ENCODE measurements around the gene ATP4B. TPM values are rescaled to one million over a fixed set of nuclear protein-coding genes. Genes with fewer than 3 reads are reported as not detected.

Gene ATP4B
- total RNA-seq, 1 experiment from 2014 or later, result not detected

GRCh38 chr13:113633485-113633873, 24.5 kb downstream of the ATP4B start:
- H3K9me3 Mint-ChIP-seq (ENCODE audit: unreplicated experiment), result no peaks in the 10 kb centered on the region
- no peak for DNase-seq (ENCODE audit: unreplicated experiment)
- intact Hi-C loops (cut with micrococcal nuclease), result no loop called here
- TF ChIP-seq CTCF (IDR thresholded peaks at IDR 0.05; ENCODE audit: unreplicated experiment), result no peak
- H3K4me1 Mint-ChIP-seq (ENCODE audit: insufficient read depth, unreplicated experiment), result no peaks in the 10 kb centered on the region
- ChIA-PET POLR2A (no interaction called here), CTCF (no interaction called here)
- H3K27ac Mint-ChIP-seq (ENCODE audit: low read depth, unreplicated experiment), result no peak overlapping the region
- BruUV-seq (replicated peaks), result no TSS peak
- no peaks in the 10 kb centered on the region for H3K27me3 Mint-ChIP-seq (ENCODE audit: insufficient read depth, unreplicated experiment)
- H3K36me3 Mint-ChIP-seq (ENCODE audit: insufficient read depth, unreplicated experiment), result peaks cover 72% of the 10 kb centered on the region
- H3K4me3 Mint-ChIP-seq (ENCODE audit: unreplicated experiment), result no peak overlapping the region

- no peak for TF ChIP-seq CTCF (IDR thresholded peaks at IDR 0.05; ENCODE audit: unreplicated experiment)
- Mint-ChIP-seq H3K4me1 (ENCODE audit: insufficient read depth, unreplicated experiment) (no peaks in the 10 kb centered on the region), H3K27ac (ENCODE audit: low read depth, unreplicated experiment) (no peak overlapping the region), H3K27me3 (ENCODE audit: insufficient read depth, unreplicated experiment) (no peaks in the 10 kb centered on the region), H3K4me3 (ENCODE audit: unreplicated experiment) (no peak overlapping the region), H3K9me3 (ENCODE audit: unreplicated experiment) (no peaks in the 10 kb centered on the region), H3K36me3 (ENCODE audit: insufficient read depth, unreplicated experiment) (peaks cover 67% of the 10 kb centered on the region)
- ChIA-PET POLR2A (no interaction called here), CTCF (interaction anchor here (0.6 kb wide), 1 partner anchor 1575 kb away, joined by 3 read pairs; no protein-coding TSS in a partner anchor)
- no peak for DNase-seq (ENCODE audit: unreplicated experiment)
- no TSS peak for BruUV-seq (replicated peaks)
- intact Hi-C loops (cut with micrococcal nuclease), result no loop called here
Observed at GRCh38 chr13:113632706-113633484, 25.1 kb downstream of the ATP4B start.

- no peak for TF ChIP-seq CTCF (IDR thresholded peaks at IDR 0.05; ENCODE audit: unreplicated experiment)
- intact Hi-C loops (cut with micrococcal nuclease), result no loop called here
- Mint-ChIP-seq H3K27me3 (ENCODE audit: insufficient read depth, unreplicated experiment) (no peaks in the 10 kb centered on the region), H3K4me1 (ENCODE audit: insufficient read depth, unreplicated experiment) (no peaks in the 10 kb centered on the region), H3K4me3 (ENCODE audit: unreplicated experiment) (no peak overlapping the region), H3K36me3 (ENCODE audit: insufficient read depth, unreplicated experiment) (peaks cover 66% of the 10 kb centered on the region), H3K27ac (ENCODE audit: low read depth, unreplicated experiment) (no peak overlapping the region), H3K9me3 (ENCODE audit: unreplicated experiment) (no peaks in the 10 kb centered on the region)
- DNase-seq (ENCODE audit: unreplicated experiment), result no peak
- ChIA-PET CTCF (no interaction called here), POLR2A (interaction anchor here (0.7 kb wide), 1 partner anchor 152 kb away, joined by 3 read pairs; no protein-coding TSS in a partner anchor)
- BruUV-seq (replicated peaks), result no TSS peak
Observed at GRCh38 chr13:113631341-113632095, 26.5 kb downstream of the ATP4B start.

- BruUV-seq (replicated peaks), result no TSS peak
- H3K9me3 Mint-ChIP-seq (ENCODE audit: unreplicated experiment), result no peaks in the 10 kb centered on the region
- DNase-seq (ENCODE audit: unreplicated experiment), result no peak
- no peak overlapping the region for H3K27ac Mint-ChIP-seq (ENCODE audit: low read depth, unreplicated experiment)
- CTCF ChIA-PET, result no interaction called here
- intact Hi-C loops (cut with micrococcal nuclease), result no loop called here
- no peak overlapping the region for H3K4me3 Mint-ChIP-seq (ENCODE audit: unreplicated experiment)
- H3K4me1 Mint-ChIP-seq (ENCODE audit: insufficient read depth, unreplicated experiment), result no peaks in the 10 kb centered on the region
- H3K36me3 Mint-ChIP-seq (ENCODE audit: insufficient read depth, unreplicated experiment), result peaks cover 63% of the 10 kb centered on the region
- POLR2A ChIA-PET, result no interaction called here
- TF ChIP-seq CTCF (IDR thresholded peaks at IDR 0.05; ENCODE audit: unreplicated experiment), result no peak
- no peaks in the 10 kb centered on the region for H3K27me3 Mint-ChIP-seq (ENCODE audit: insufficient read depth, unreplicated experiment)
Observed at GRCh38 chr13:113630804-113631203, 27.2 kb downstream of the ATP4B start.

All from MCF 10A (cell line).